RCC 7860 (cell line): Measurements from ENCODE around the gene CMC1.

Experiments
- DNase-seq: peaks from one replicate; pipeline ENCODE4 v3.0.0-alpha.2; 2015; ENCODE audit warnings: low spot score
- FAIRE-seq: peaks from 2 replicates; lab custom pipeline; 2012; peaks lifted over from hg19 to GRCh38; lab: Jason Lieb, UNC

CMC1 gene

DNA sequence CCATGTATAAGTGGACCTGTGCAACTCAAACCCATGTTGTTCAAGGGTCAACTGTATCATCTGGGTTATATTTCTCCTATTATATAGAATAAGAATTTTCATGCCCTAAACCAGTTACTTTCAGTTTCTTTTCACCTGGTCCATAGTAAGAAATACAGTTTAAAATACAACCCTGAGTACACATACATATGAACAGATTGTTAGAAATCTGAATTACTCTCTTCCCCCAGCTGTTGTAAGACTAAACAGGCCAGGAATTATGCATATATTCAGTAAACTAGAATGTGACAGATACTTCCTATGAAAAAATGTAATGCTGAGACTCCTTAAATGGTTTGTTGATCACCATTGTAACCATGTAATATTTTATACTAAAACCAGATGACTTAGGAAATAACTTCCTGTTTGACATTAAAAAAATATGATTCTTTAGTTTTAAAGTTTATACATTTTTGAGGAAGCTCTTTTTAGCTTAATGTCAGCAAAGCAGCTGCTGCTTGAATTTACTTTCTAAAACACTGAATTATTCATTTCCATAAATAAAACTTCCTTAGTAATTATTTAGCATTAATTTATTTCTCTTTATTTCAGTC, 54.6 kb downstream of the CMC1 start:
- no peak for FAIRE-seq

DNA sequence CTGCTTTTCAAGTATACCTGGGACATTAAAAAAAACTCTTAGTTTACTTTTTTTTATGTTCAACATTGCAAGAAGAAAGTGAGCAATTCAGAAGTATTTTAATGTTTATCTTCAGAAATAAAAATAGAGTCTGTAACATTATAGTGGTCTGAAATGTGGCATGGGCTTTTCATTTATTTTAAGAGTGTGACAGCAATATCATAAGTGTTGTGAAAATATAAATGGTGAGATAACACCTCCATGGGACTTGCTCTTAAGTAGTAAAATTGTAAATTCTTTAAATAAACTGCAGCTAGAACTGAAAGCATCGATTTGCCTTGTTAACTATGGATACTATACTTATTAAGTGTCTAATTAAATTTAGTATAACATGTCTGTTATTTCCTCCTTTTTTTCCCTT, 58.3 kb downstream of the CMC1 start:
- FAIRE-seq: no peak
- DNase-seq: no peak

More for the DNA sequence above, 54.6 kb downstream of the CMC1 start:
- no peak for DNase-seq

- DNase-seq: no peak
- FAIRE-seq: no peak
These were observed 59.0 kb downstream of the CMC1 start for GRCh38 chr3:28300345-28300962.

GRCh38 chr3:28301688-28302087, 60.3 kb downstream of the CMC1 start:
- DNase-seq (no peak), FAIRE-seq (no peak)

GRCh38 chr3:28308196-28308595, 66.8 kb downstream of the CMC1 start:
- no peak for FAIRE-seq
- DNase-seq: no peak

DNA sequence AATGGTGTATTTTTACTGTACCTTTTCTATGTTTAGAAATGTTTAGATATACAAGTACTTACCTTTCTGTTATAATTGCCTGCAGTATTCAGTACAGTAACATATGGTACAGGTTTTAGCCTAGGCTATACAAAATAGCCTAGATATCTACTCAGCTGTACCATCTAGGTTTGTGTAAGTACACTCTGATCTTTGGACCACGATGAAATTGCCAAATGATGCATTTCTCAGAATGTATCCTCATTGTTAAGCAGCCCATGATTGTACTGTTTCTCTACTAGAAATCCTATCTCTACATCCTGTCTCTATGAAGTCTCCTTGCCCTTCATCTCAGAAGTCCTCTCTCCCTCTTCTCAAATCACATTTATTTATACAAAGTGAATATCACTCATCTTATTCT, 74.3 kb downstream of the CMC1 start:
- no peak for FAIRE-seq
- DNase-seq: no peak

DNA sequence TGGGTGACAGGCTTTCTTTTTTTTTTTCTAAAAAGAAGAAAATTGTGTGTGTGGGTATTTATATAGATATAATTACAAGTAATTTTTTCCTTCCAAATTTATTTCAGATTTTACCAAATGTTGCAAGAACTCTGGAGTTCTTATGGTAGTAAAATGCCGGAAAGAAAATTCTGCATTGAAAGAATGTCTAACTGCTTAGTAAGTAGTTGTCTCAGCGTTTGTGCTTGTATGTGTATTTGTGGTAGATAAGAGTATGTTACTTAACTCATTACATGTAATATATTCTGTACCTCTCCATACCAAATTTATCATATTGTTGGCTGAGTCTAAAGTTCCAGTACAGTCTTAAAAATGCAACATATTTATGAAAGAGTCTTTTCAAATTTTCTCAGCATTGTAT, 74.8 kb downstream of the CMC1 start:
- DNase-seq: no peak
- FAIRE-seq: no peak

- peak; percentile 41 for FAIRE-seq
- DNase-seq: peak; percentile 14
These were observed 76.1 kb downstream of the CMC1 start for GRCh38 chr3:28317438-28318022.

GRCh38 chr3:28320981-28321380, 79.6 kb downstream of the CMC1 start:
- DNase-seq: no peak
- no peak for FAIRE-seq

- DNase-seq: no peak
- FAIRE-seq: no peak
These were observed 81.0 kb downstream of the CMC1 start for GRCh38 chr3:28322464-28322863.

GRCh38 chr3:28326458-28326926, 85.1 kb downstream of the CMC1 start:
- no peak for DNase-seq
- FAIRE-seq: no peak

- DNase-seq (peak; percentile 18), FAIRE-seq (peak; percentile 63)
These were observed 87.1 kb downstream of the CMC1 start for GRCh38 chr3:28328188-28329151.

GRCh38 chr3:28334552-28334951, 93.1 kb downstream of the CMC1 start:
- FAIRE-seq: no peak

DNA sequence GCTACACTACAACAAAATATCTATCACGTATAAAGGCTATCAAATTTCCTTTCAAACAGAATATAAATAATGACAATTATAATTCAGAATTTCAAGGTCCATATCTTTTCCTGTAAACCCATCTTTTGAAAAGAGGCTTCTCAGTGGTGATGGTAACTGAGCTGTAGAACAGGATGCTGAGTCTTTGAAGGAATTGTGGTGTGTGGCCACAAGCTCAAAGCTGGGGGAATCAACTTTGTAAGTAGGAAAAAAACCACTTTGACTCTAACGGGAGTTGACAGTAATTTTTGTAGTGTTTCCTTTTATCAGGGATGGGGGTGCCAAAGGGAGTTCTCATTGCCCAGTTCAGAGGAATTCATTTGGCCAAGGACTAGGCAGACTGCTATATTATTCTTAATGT, 93.8 kb downstream of the CMC1 start:
- DNase-seq: no peak
- FAIRE-seq: no peak

More at GRCh38 chr3:28334552-28334951, 93.1 kb downstream of the CMC1 start:
- no peak for DNase-seq

GRCh38 chr3:28337230-28337629, 95.8 kb downstream of the CMC1 start:
- FAIRE-seq (no peak), DNase-seq (no peak)

DNA sequence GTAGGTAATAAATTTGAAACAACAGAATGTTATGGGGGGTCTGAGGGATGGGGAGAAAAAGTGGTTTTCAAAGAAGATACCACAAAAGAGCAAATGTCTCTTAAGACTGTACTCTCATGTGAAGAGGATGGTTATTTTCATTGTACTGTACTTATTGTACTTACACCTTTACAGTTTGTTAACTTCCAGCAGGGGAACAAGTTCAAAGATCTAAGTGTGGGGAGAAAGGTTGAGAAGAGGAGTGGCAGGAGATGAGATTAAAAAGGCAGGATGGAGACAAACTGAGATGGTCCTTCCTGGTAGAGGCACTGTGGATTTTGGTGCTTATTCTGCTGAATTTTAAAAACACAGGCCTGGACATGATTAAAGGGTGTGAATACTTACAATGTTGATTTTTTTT, 101.7 kb downstream of the CMC1 start:
- FAIRE-seq (no peak), DNase-seq (no peak)

- DNase-seq (no peak), FAIRE-seq (no peak)
These were observed 104.3 kb downstream of the CMC1 start for GRCh38 chr3:28345690-28346089.

GRCh38 chr3:28347374-28348264, 106.2 kb downstream of the CMC1 start:
- no peak for DNase-seq
- no peak for FAIRE-seq

DNA sequence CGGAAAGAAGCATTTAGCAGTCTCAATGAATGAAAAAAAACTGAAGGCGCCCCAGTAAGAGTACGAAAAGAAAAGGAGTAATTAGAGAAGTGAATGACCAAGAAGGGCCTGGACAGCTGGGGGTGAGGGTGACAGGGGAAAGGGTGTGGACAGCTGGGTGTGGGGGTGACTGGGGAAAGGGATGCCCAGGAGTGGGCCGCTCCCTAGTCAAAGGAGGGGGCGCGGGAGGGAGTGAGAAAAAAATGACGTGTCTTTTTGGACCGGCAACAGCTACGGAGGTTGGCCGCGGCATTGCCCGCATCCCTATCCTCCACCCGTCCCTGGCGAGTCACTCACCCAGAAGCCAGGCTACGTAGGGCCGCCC, 106.8 kb downstream of the CMC1 start:
- DNase-seq (no peak), FAIRE-seq (no peak)
